M059J (cell line): ENCODE results near the gene DDX18. TPM values are rescaled to one million over a fixed set of nuclear protein-coding genes. Genes with fewer than 3 reads are reported as not detected.
"Not testable (repeated sequence)": the region's sequence is repeated elsewhere in the genome, so short reads cannot be mapped to it uniquely, and the experiment has no call there.

Experiments used
- DNase-seq: peaks from one replicate; pipeline ENCODE4 v3.0.0-alpha.2; 2012; ENCODE audit warnings: low read depth
- total RNA-seq: library from RNA; depleted of rRNA; stranded (reverse); fragments of >200 nt; shearing (Covaris generic); gene quantifications from 2 replicates; pipeline ENCODE4 v1.2.3, GENCODE V29; 2014; rRNA removed

DDX18 gene
- 49.1 and 56.4 TPM in 2 replicates for total RNA-seq

DNA sequence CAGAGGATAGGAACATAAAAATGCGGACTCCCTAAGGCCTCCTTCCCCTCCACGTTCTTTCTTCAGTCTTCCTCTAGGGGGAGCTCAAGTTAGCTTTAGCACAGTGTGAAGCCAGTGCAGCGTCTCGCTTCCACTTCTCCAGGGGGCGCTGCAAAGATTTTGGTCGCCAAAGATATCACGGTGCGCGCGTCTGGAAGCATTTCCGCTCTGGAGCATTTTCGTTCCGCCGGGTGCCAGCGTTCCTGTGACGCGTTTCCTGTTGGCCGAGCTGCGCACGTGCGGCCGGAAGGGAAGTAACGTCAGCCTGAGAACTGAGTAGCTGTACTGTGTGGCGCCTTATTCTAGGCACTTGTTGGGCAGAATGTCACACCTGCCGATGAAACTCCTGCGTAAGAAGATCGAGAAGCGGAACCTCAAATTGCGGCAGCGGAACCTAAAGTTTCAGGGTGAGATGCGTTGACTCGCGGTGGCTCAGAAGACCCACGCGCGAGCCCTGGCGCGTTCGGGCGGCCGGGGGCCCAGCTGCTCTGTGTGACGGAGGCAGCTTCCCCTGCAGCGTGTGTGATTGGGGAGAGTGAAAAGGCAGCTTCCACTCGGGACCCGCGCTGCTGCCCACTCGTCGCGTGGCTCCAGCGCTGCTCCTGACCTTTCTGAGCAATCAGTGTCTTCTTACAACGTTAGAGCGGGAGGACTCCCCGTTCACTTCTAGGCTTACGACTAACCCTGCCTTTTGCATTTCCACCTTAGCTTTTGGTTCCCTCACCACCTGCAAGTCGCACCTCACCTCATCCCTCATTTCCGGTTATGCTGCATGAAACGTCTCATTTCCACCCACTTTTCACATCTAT, at the start of gene DDX18:
TSS of gene DDX18 (plus strand) at position 275 of the 848 bp plus-strand sequence. CDS start at position 362, 87 bp downstream.
- peak; percentile 96 for DNase-seq

DNA sequence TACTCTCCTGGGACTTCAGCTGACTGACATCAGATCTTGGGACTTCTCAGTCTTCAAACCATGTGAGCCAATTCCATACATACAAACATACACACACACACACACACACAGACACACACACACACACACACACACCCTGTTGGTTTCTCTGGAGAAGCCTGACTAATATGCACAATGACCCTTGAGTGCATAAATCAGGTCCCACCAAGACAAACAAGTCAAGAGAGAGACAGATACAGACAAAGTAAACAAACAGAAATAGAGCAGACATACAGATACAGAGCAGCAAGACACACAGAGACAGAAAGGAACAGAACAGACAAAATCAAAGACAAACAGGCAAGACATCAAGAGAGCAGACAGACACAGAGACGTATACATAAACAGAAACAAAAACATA, 43.8 kb upstream of the DDX18 start:
- DNase-seq, result no peak

DNA sequence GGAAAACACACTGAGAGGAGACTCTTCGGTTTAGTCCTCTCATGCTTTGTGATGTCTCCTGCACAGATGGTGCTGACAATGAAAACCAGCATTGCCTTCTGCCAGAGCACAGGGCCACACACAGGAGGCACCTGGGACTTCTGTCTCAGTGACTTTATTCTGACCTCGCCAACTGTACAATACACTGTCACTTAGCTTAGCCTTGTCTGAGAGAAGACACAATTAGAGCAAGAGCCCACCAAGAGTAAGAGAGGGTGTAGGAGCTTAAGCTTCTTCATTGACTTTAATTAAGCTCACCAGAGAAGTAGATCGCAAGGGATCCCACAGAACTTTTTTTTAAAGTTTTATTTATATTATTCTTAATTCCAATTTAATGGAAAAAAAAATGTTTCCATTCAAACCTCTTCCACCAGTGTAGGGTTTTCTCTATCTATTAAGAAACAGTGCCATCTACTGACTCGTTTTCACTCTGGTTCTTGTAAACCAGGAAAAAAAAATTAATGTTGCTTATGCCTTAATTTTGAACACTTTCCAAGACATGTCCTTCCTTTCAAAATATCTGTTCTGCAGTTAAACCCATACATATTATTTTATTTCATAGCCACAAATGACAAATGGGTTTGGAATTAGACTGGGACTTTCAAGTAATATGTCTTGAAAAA, 42.4 kb upstream of the DDX18 start:
- DNase-seq, result peak; percentile 10

DNA sequence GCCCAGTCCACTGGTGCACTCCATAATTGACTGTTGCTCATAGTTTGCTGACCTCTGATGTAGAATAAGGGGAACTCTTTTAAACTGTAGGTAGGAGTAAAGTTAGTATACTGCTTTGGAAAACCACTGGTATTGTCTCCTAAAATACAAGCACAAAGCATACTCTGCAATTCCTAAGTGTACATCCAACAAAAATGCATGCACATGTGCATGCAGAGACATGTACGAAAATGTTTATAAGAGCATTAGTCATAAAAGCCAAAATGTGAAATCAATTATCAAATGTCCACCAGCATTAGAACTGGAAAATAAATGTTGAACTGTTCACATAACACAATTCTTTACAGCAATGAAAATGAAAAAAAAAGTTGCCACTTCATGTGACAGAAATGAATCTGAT, 39.8 kb upstream of the DDX18 start:
- no peak for DNase-seq

DNA sequence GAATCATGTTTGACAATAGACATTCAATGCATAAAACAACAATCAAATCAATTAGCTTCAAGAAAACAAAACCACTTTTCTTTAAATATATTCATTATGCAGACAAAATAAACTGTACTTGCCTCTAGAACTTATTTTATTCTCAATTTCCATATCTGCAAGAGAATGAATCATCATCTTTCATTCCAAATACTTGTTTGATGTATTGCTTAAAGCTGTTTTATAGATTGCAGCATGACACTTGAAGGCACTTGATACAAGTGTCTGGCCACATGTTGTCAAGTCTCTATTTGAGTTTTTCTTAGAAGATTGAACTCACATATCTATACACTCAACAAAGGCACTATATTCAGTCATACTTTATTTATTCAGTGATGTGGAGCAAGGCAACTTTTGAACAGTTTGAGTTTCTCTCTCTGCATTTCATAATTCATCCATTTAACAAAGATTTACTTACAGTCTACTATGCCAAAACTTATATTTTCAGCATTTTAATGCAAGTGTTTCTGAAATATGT, 38.7 kb upstream of the DDX18 start:
- no peak for DNase-seq

DNA sequence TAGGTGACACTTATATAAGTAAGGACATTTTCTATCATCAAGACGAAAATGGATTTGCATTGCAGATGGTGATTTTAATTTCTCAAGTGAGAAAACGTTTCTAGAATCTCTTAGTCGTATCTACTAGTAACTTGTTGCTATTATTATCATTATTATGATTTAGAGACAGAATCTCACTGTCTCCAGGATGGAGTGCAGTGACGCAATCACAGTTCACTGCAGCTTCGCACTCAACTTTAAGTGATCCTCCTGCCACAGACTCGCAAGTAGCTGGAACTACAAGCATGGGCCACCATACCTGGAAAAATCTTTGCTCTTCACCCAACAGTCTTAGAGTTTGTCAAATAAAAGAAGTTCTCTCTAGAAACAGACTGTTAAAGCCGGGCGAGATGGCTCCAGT, 37.6 kb upstream of the DDX18 start:
- no peak for DNase-seq

DNA sequence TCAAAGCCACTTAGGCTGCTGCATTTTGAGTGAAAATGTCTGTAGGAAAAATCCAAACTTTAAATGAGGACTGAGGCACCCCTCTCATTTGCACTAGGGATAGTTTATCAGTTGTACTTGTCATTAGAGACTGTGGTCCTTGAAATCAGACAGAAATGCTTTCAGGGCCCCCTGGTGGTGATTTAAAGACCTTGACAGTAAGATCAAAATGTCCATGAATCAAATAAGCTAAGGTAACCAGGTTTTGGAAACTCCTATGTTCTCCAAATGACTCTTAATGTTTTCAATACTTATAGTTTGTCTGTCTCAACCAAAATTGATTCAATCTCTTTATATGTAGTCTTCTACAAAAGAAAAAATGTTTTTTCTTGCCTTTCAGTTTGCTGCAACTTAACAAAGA, 28.8 kb upstream of the DDX18 start:
- peak; percentile 42 for DNase-seq

DNA sequence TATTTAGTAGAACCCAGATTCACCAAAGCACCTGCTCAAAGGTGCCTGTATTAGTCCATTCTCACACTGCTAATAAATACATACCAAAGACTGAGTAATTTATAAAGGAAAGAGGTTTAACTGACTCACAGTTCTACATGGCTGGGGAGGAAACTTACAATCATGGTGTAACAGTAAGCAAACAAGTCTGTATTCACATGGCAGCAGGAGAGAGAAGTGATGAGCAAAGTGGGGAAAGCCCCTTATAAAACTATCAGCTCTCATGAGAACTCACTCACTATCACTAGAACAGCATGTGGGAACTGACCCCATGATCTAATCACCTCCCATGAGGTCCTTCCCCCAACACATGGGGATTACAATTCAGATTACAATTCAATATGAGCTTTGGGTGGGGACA, 28.0 kb upstream of the DDX18 start:
- no peak for DNase-seq

DNA sequence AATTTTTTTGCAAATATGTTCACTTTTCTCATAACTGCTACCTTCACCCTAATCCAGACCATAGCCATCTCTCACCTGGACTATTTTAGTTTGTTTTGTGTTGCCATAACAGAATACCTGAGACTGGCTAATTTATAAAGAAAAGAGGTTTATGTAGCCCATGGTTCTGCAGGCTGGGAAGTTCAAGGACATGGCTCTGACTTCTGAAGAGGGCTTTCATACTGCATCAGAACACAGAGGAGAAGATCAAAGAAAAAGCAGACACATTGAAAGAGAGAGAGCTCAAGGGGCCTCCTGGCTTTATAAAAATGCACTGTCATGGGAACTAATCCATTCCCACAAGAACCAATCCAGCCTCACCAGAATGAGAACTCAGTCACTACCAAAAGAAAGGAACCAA, 25.0 kb upstream of the DDX18 start:
- no peak for DNase-seq

DNA sequence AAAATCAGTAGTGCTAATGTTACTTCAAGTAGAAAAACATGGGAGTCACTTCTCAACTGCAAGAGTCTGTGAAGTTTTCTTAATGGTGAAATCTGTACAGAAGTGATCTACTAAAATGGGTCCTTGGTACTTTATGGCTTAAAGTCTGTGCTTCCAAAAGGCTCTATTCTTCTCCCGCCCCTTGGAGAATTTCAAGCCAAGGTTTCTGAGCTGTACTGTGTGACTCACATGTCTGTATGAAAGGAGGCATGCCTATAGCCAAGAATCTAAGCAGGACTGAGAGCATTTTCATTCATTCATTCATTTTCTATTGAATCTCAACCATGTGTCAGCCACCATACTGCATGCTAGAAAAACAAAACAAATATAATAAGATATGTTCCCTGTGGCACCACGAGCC, 19.8 kb upstream of the DDX18 start:
- DNase-seq, result no peak

DNA sequence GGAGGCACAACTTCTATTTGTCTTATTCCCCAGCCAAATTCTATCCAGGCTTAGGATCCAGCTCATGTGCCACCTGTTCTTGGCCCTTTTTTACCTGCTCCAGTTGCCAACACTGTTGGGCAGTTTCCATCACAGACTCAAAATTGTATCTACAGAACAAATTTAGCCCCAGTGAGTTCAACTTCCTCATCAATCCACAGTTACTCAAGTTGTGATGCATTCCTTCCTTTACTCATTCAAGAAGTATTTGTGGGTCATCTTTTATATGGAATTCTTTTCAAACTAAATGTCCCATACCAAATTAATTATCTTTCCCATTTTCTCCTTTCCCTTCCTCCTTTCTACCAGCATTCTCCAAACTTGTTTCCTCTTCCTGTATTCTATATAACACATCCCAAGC, 12.7 kb upstream of the DDX18 start:
- no peak for DNase-seq

DNA sequence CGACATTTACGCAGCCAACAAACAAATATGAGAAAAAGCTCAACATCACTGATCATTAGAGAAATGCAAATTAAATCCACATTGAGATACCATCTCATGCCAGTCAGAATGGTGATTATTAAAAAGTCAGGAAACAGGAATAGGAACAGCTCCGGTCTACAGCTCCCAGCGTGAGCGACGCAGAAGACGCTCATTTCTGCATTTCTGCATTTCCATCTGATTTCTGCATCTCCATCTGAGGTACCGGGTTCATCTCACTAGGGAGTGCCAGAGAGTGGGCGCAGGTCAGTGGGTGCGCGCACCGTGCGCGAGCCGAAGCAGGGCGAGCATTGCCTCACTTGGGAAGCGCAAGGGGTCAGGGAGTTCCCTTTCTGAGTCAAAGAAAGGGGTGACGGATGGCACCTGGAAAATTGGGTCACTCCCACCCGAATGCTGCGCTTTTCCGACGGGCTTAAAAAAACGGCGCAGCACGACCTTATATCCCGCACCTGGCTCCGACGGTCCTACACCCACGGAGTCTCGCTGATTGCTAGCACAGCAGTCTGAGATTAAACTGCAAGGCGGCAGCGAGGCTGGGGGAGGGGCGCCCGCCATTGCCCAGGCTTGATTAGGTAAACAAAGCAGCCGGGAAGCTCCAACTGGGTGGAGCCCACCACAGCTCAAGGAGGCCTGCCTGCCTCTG, 10.7 kb upstream of the DDX18 start:
- not testable (repeated sequence) for DNase-seq

DNA sequence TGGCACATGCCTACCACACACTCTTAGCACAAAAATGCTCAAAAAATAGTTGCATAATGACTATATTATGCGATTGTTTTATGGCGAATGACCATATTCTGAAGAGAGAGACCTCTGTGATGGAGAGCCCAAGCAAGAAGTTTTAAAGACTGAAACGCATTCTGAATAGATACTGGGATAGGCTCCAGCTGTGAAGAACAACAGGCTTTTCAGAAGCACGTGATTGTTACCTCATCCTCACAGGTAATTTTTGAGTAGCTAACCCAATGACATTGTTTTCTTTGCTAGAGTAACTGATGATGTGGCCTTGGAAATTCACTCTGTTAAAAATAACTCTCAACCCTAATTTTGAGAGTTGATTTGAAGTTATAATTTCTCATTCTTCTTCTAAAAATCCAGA, 2.0 kb upstream of the DDX18 start:
- DNase-seq, result no peak

DNA sequence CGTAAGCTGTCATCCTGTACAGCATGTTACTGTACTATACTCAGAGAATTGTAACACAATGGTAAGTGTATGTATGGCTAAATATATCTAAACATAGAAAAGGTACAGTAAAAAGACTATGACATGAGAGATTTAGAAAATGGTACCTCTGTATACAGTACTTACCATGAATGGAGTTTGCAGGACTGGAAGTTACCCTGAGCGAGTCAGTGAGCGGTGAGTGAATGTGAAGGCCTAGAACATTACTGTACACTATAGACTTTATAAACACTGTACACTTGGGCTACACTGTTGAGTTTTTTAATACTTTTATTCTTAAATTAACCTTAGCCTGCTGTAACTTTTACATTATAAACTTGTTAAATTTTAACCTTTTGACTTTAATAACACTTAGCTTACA, 1.5 kb downstream of the DDX18 start:
- no peak for DNase-seq

DNA sequence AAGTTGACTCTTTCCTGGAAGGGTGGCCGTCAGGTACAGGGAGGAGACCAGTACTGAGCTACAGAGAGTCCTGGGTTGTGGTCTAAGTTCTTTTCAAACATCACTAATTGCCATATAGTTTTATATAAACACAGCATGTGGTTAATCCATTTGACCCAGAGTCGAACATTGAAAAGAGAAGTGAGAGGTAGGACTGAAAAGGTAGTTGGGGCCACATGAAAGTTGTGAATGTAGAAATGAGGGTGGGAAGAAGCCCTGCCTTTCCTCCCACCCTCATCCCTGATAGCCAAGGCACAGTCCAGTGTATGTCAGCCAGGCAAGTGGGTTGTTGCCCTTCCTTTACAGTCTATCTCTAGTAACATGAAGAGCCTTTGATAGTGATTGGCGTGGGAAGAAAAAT, 4.4 kb downstream of the DDX18 start:
- no peak for DNase-seq

DNA sequence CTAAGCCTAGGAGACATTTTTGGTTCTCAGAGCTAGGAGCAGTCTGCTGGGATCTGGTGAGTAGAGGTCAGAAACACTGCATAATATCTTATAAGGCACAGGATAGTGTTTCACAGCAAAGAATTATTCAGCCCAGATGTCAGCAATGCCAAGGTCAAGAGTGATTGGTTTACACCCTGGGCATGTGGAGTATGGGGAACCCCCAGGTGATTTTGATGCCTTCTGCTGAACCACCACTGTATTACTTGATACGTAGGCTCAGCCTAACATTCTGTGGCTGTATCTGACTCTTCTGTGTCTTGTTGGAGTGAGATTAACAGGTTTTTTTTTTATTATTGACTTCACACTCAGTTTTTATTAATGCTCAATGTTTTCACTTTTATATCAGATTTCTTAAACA, 6.0 kb downstream of the DDX18 start:
- no peak for DNase-seq

DNA sequence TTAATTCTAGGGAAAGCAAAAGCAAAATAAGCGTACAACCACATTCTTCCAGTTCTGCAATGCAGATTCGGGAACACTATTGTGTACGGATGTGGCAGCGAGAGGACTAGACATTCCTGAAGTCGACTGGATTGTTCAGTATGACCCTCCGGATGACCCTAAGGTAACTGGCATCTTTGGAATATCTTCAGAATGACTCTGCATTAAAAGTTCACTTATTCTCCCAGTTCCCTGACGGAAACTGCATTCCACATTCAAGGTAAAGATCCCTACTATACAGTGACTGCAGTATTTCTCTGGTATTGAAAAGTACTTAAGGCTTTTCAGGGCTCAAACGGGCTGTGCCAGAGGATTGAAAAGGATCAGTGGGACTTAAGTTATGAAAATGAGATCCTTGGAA, 10.9 kb downstream of the DDX18 start:
- DNase-seq, result no peak

DNA sequence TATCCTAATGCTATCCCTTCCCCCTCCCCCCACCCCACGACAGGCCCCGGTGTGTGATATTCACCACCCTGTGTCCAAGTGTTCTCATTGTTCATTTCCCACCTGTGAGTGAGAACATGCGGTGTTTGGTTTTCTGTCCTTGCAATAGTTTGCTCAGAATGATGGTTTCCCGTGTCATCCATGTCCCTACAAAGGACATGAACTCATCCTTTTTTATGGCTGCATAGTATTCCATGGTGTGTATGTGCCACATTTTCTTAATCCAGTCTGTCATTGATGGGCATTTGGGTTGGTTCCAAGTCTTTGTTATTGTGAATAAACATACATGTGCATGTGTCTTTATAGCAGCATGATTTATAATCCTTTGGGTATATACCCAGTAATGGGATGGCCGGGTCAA, 13.0 kb downstream of the DDX18 start:
- DNase-seq, result not testable (repeated sequence)

DNA sequence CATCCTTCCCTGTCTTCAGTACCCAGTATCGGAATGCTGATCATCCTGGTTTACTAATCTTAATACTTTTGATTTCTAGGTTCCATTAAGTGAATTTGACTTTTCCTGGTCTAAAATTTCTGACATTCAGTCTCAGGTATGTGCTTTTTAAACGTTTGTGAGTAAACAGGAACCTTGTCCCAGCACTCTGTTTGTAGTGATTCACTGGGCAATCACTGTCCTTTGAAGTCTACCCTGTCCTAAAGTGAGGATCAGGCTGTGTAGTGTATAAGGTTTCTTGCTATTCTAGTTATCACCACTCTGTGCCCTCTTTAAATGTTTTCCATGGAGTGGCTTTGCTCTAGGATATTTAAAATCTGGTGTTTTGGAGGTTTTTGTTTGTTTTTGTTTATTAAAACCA, 14.4 kb downstream of the DDX18 start:
- DNase-seq, result no peak

DNA sequence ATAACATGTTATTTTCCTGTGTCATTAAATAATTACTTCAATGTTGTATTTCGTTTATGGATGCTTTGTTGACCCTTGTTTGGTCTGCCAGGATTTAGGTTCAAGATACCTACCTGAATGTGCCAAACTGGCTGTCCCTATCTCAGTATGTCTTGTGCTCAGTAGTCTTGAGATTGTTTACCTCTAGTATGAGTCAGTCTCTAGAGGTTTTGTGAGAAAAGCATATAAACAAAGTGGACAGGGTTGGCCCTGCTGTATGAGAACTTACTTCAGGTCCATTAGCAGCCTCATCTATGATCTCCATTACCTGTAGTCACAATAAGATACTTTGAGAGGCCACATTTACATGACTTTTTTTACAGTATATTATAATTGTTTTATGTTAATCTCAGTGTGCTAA, 17.8 kb downstream of the DDX18 start:
- DNase-seq, result peak; percentile 26

DNA sequence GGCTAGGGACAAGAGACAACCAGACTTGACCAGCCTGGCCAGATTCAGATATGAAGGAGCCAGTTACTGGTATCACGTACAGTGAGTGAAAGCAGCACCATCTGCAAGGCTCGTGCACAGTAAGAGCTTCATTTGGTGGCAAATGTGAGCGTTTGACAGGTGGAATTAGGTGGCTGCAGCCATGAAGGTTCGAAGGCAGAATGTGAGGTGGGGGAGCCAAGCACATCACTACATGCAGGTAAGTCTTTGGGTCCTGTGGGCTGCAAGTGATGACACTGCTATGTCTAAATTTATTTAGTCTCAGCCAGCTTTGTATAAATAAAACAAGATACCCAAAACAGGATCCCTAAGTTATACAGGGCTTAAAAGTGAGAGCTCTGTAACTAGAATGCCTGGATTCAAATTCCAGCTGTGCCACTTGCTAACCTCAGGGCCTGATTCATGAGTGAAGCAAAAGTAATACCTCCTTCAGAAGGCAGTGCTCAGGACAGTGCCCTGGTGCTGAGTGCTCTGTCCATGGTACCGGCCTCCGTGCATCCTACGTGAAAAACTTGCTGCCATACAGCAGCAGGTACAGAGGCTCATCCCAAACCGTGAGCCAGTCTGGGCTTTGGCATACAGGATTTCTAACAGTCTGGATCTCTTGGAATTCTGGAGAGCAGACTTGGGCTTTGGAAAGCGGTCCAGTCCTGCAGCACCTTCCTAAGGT, 18.6 kb downstream of the DDX18 start:
- peak; percentile 34 for DNase-seq

DNA sequence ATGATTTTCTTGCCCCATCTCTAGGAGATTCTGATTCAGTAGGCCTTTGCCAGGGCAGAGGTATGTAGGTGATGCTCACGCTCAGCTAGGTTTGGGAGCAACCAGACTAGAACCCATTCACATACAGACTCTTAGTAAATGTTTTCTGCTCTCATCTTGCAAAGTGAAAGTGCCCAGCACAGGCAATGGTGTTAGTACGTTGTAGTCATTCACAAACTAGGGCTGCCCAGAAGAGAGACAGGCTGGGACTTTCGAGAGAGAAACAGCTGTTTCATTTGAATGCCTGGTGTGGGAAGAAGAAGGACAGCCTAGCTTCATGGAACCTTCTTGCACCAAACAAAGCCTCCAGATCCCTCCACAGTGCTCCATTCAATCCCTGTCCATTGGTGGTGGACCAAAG, 19.4 kb downstream of the DDX18 start:
- DNase-seq, result no peak
